Omental fat pad (tissue), 4 donors: ENCODE measurements around the gene EML1. TPM values are rescaled to one million over a fixed set of nuclear protein-coding genes. Genes with fewer than 3 reads are reported as not detected.
A peak's percentile ranks its signal among the peaks of the same experiment; 100 is the strongest.

Source experiments
- ATAC-seq: fragments of 150-250 bp; one replicate; pipeline ENCODE4 v1.9.1; 2016; ENCODE audit warnings: mild to moderate bottlenecking, moderate library complexity; ENCODE audit not compliant: low FRiP score
- DNase-seq: peaks from one replicate; pipeline ENCODE4 v3.0.0-alpha.2; 2019; ENCODE audit warnings: low spot score
- CTCF ChIP-seq, 3 donors: fragments of 450-650 bp; IDR thresholded peaks; one replicate each; pipeline ENCODE4 v1.5.1; 2016 to 2017; ENCODE audit warnings: antibody characterized with exemption in 3 of 3, mild to moderate bottlenecking in 3 of 3, moderate library complexity in 2 of 3
- total RNA-seq, 4 donors: library from RNA; depleted of rRNA; stranded (reverse); fragments of >200 nt; gene quantifications; one replicate each; pipeline ENCODE4 v1.1.0, GENCODE V29; 2016

EML1 gene
- total RNA-seq, 4 donors from 2014 or later = 33.2 to 88.0 (median 43.5) TPM

GRCh38 chr14:99775351-99775750 is 17.9 kb upstream of the EML1 start:
- DNase-seq = no peak
- TF ChIP-seq CTCF (IDR thresholded peaks at IDR 0.05) = no peak
- no peak for ATAC-seq

- ATAC-seq (no peak), DNase-seq (no peak)
- no peak for TF ChIP-seq CTCF (IDR thresholded peaks at IDR 0.05)
These were observed 15.3 kb upstream of the EML1 start for GRCh38 chr14:99777951-99778350.

- ATAC-seq (no peak), DNase-seq (no peak)
- no peak for TF ChIP-seq CTCF (IDR thresholded peaks at IDR 0.05)
These were observed 13.5 kb upstream of the EML1 start for GRCh38 chr14:99779751-99780150.

- DNase-seq (no peak), ATAC-seq (no peak)
- no peak for TF ChIP-seq CTCF (IDR thresholded peaks at IDR 0.05)
These were observed 12.5 kb upstream of the EML1 start for GRCh38 chr14:99780690-99781089.

GRCh38 chr14:99781091-99781490 is 12.1 kb upstream of the EML1 start:
- DNase-seq (no peak), ATAC-seq (no peak)
- TF ChIP-seq CTCF (IDR thresholded peaks at IDR 0.05) = no peak

GRCh38 chr14:99781853-99782610 is 11.2 kb upstream of the EML1 start:
- TF ChIP-seq CTCF (IDR thresholded peaks at IDR 0.05) = no peak
- no peak for DNase-seq
- no peak for ATAC-seq

- DNase-seq (no peak), ATAC-seq (peak; percentile 38)
- no peak for TF ChIP-seq CTCF (IDR thresholded peaks at IDR 0.05)
These were observed 8.7 kb upstream of the EML1 start for GRCh38 chr14:99784508-99784907.
